Left lung (tissue), 10 donors: Measurements from ENCODE around the gene TBX2. TPM values are rescaled to one million over a fixed set of nuclear protein-coding genes. Genes with fewer than 3 reads are reported as not detected.

Source experiments
- ATAC-seq: fragments of 200-7000 bp; cut with Tn5 transposase; one replicate; pipeline ENCODE4 v1.9.1; 2020; ENCODE audit warnings: moderate library complexity
- DNase-seq, 4 donors: peaks; one replicate each; pipeline ENCODE4 v3.0.0-alpha.2; 2013 to 2020
- H3K27ac ChIP-seq, 2 donors: fragments of 200-600 bp; sonication (generic) in 1 of 2; one replicate each; pipeline versions ENCODE4 v1.5.0 to v1.8.0; 2020 to 2021
- H3K27me3 ChIP-seq, 2 donors: fragments of 200-600 bp; sonication (generic) in 1 of 2; one replicate each; pipeline versions ENCODE4 v1.5.0 to v1.8.0; 2020 to 2021
- H3K36me3 ChIP-seq, 2 donors: fragments of 200-600 bp; sonication (generic) in 1 of 2; one replicate each; pipeline versions ENCODE4 v1.5.0 to v1.8.0; 2020 to 2021
- H3K4me1 ChIP-seq, 2 donors: fragments of 200-600 bp; one replicate each; pipeline ENCODE4 v1.8.0; 2021
- H3K4me3 ChIP-seq, 2 donors: fragments of 200-600 bp; sonication (generic) in 1 of 2; one replicate each; pipeline versions ENCODE4 v1.5.0 to v1.8.0; 2020 to 2021; ENCODE audit warnings: mild to moderate bottlenecking in 1 of 2
- H3K9me3 ChIP-seq, 2 donors: fragments of 200-600 bp; sonication (generic) in 1 of 2; one replicate each; pipeline versions ENCODE4 v1.5.0 to v1.8.0; 2020 to 2021
- CTCF ChIP-seq, 2 donors: fragments of 200-600 bp; sonication (generic) in 1 of 2; IDR thresholded peaks; one replicate each; pipeline versions ENCODE4 v1.5.0 to v1.8.0; 2021; ENCODE audit warnings: antibody characterized with exemption in 2 of 2
- intact Hi-C, 2 donors: fragments of 100-400 bp; cut with DNase I; formaldehyde crosslinking; loops; one replicate each; pipeline versions ENCODE4 v1.11.2 to v1.14.2; 2022
- polyA plus RNA-seq, 6 donors: library from polyadenylated mRNA; unstranded; fragments of 120-200 nt; gene quantifications; one replicate each; pipeline ENCODE4 v1.2.1, GENCODE V29; 2013; ENCODE audit not compliant: insufficient read length in 6 of 6
- total RNA-seq, 2 donors: library from RNA; stranded (reverse); fragmentation: NEBNext Ultra II Directional; extraction: Animal tissue kit (Norgen Biotek cat#: 25700); gene quantifications; one replicate each; pipeline ENCODE4 v1.2.1, GENCODE V29; 2021
- donor health status: DM: no; HTN: yes; CAD: no.
- donor health status: DM: no; HTN: no; CAD: no.

Gene TBX2
- total and polyA plus RNA-seq, 8 donors, result 104 to 258 (median 166) TPM

DNA sequence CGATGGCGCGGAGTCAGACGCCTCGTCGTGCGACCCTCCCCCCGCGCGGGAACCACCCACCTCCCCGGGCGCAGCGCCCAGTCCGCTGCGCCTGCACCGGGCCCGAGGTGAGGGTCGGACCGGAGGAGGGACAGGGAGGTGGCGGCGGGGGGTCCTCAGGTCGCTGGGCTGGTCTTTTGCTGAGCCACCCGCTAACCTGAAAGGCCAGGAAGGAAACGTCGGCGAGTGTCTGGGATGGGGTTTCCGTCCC, 4.9 kb downstream of the TBX2 start:
- Histone ChIP-seq H3K9me3 (no peaks in the 10 kb centered on the region), H3K4me3 (peak overlapping the region; percentile 51 to 53), H3K36me3 (peaks cover 0 to 27% of the 10 kb centered on the region in 2 donors), H3K4me1 (peaks cover 5 to 54% of the 10 kb centered on the region in 2 donors), H3K27me3 (peaks cover 56 to 100% of the 10 kb centered on the region in 2 donors), H3K27ac (peak overlapping the region; percentile 77 to 90)
- no peak for ATAC-seq
- intact Hi-C loops, result no loop called here
- no peak for DNase-seq
- no peak for TF ChIP-seq CTCF (IDR thresholded peaks at IDR 0.05)

GRCh38 chr17:61404913-61405685, 5.5 kb downstream of the TBX2 start:
- no peaks in the 10 kb centered on the region for H3K9me3 ChIP-seq
- ATAC-seq (no peak), DNase-seq (peak in 2 of 4 donors; percentile 25 to 75)
- H3K4me1 ChIP-seq, result peaks cover 6 to 57% of the 10 kb centered on the region in 2 donors
- H3K27ac ChIP-seq, result peak overlapping the region; percentile 77 to 90
- no peak for TF ChIP-seq CTCF (IDR thresholded peaks at IDR 0.05)
- peaks cover 0 to 27% of the 10 kb centered on the region in 2 donors for H3K36me3 ChIP-seq
- peak overlapping the region; percentile 51 to 53 for H3K4me3 ChIP-seq
- intact Hi-C loops, result no loop called here
- peaks cover 59 to 100% of the 10 kb centered on the region in 2 donors for H3K27me3 ChIP-seq

DNA sequence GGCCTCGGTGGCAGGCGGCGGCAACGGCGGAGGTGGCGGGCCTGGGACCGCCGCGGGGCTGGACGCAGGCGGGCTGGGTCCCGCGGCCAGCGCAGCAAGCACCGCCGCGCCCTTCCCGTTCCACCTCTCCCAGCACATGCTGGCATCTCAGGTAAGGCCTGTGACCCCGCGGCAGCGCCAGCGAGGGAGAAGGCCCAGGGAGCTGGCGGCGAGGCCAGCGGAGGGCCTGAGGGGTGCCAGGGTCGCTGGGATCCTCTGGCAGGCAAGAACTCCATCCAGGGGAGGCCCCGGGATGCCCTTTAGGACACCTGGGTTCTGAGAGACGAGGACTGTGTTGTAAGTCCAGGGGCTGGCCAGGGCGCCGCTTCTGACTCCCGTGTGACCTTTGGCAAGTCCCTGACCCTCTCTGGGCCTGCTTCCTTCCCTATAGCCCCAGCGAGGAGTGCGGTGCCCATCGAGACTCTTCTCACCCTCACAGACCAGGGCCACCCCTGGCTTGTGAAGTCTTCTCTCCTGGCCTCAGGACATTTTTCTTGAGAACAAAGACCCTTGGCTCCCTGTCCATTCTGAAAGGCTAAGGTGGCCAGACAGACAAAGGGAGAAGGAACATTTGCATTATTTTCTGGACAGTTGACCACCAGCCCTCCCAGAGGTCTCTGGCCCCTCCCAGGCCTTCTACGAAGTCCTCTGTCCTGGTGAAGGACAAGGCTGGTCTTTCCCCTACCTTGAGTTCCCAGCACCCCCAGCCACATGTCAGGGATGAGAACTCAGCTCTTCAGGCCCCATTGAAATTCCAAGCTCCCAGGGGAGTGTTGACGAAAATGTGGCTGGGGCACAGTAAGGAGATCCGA, 6.3 kb downstream of the TBX2 start:
- peaks cover 11 to 57% of the 10 kb centered on the region in 2 donors for H3K4me1 ChIP-seq
- intact Hi-C loops, result no loop called here
- H3K27me3 ChIP-seq, result peaks cover 59 to 100% of the 10 kb centered on the region in 2 donors

DNA sequence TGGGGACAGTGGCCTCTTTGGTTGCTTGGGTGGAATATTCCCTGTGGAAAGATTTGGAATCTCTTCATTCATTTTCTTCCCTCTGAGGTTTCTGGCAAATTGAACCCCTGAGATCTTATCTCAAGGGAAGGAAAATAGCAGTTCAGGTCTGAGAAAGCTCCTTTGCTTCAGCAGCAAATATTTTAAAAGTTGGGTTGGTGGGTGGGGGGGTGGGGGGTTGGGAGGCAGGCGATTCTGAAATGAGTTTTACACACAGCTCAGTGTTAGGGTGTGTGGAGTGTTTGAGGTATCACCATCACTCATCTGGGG, 6.8 kb downstream of the TBX2 start:
- H3K4me1 ChIP-seq, result peaks cover 11 to 62% of the 10 kb centered on the region in 2 donors
- H3K9me3 ChIP-seq, result no peaks in the 10 kb centered on the region

More for the DNA sequence above, 6.3 kb downstream of the TBX2 start:
- no peak for TF ChIP-seq CTCF (IDR thresholded peaks at IDR 0.05)
- Histone ChIP-seq H3K9me3 (no peaks in the 10 kb centered on the region), H3K4me3 (peak overlapping the region; percentile 51 to 53), H3K27ac (peak overlapping the region; percentile 77 to 90), H3K36me3 (peaks cover 0 to 27% of the 10 kb centered on the region in 2 donors)
- no peak for ATAC-seq
- peak in 1 of 4 donors; percentile 30 for DNase-seq

More for the DNA sequence above, 6.8 kb downstream of the TBX2 start:
- ATAC-seq, result no peak
- no peak for DNase-seq
- H3K27me3 ChIP-seq, result peaks cover 53 to 100% of the 10 kb centered on the region in 2 donors
- H3K36me3 ChIP-seq, result peaks cover 0 to 27% of the 10 kb centered on the region in 2 donors
- intact Hi-C loops, result no loop called here
- peak overlapping the region; percentile 5 to 53 for H3K4me3 ChIP-seq
- peak overlapping the region; percentile 77 to 90 for H3K27ac ChIP-seq
- TF ChIP-seq CTCF (IDR thresholded peaks at IDR 0.05), result no peak
